Measurements from ENCODE around the gene SLC4A1. TPM values are rescaled to one million over a fixed set of nuclear protein-coding genes. Genes with fewer than 3 reads are reported as not detected.

SLC4A1 gene
- polyA plus RNA-seq, 1 experiment, result not detected

- H3K4me3 ChIP-seq (ENCODE audit: low read depth, low read length), result no peak overlapping the region
- ChIA-PET CTCF (interaction anchor here (1.4 kb wide), 1 partner anchor 54 kb away, joined by 3 read pairs; no protein-coding TSS in a partner anchor), POLR2A (no interaction called here)
- no peak for TF ChIP-seq CTCF (IDR thresholded peaks at IDR 0.05; ENCODE audit: insufficient read depth, low read depth, low read length)
- DNase-seq (ENCODE audit: low read depth), result no peak
- peaks cover 20% of the 10 kb centered on the region for H3K27me3 ChIP-seq (ENCODE audit: control insufficient read depth, insufficient read depth, low read length)
- no peaks in the 10 kb centered on the region for H3K36me3 ChIP-seq (ENCODE audit: control insufficient read depth, insufficient read depth, low read length)
These were observed 42.3 kb upstream of the SLC4A1 start for GRCh38 chr17:44310188-44310587.

DNA sequence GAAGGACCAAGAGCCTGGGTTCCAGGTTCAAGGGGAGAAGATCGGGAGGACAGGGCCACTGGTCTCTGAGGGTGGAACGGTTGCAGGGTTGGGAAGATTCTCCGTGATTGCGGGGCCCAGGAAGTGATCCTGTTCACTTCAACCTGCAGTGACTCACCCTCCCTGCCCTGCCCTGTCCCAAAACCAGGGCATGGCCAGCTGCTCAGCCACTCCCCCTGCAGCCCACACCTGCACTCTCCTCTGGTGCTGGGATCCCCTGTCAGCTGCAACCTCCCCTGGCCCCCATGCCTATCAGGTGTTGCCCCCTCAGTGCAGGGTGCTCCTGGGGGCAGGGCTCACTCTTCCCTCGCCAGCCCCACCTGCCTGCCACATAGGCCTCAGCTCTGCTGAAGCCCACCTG is 41.5 kb upstream of the SLC4A1 start:
- ChIA-PET POLR2A (no interaction called here), CTCF (interaction anchor here (1.2 kb wide), 1 partner anchor 9 kb away, joined by 3 read pairs; no protein-coding TSS in a partner anchor)
- peaks cover 15% of the 10 kb centered on the region for H3K27me3 ChIP-seq (ENCODE audit: control insufficient read depth, insufficient read depth, low read length)

DNA sequence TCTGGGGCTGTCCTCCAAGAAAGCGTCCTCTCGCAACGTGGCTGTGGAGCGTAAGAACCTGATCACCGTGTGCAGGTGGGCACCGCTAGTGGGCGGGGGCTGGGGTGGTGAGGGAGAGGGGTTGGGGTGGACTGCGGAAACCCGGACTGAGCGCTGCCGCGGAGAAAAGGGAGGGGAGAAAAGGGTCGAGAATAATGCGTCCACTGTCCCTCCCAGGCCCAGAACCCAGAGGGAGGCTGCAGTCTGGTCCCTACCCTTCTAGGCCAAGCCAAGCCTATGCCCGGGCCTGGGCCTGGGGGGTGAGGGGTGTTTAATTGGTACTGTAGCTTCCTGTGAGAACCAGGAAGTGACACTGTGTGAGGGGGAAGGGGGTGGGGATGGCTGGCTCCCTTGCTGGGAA is 40.9 kb upstream of the SLC4A1 start:
- Histone ChIP-seq H3K4me3 (ENCODE audit: low read depth, low read length) (peak overlapping the region; percentile 48), H3K36me3 (ENCODE audit: control insufficient read depth, insufficient read depth, low read length) (no peaks in the 10 kb centered on the region), H3K27me3 (ENCODE audit: control insufficient read depth, insufficient read depth, low read length) (peaks cover 9% of the 10 kb centered on the region)
- CTCF ChIA-PET, result interaction anchor here (0.8 to 1.2 kb wide), 3 partner anchors 9 to 87 kb away, joined by 3 to 7 read pairs (median 3); no protein-coding TSS in a partner anchor
- no peak for DNase-seq (ENCODE audit: low read depth)
- POLR2A ChIA-PET, result no interaction called here
- TF ChIP-seq CTCF (IDR thresholded peaks at IDR 0.05; ENCODE audit: insufficient read depth, low read depth, low read length), result no peak

More for the DNA sequence above, 41.5 kb upstream of the SLC4A1 start:
- TF ChIP-seq CTCF (IDR thresholded peaks at IDR 0.05; ENCODE audit: insufficient read depth, low read depth, low read length), result no peak
- no peak overlapping the region for H3K4me3 ChIP-seq (ENCODE audit: low read depth, low read length)
- H3K36me3 ChIP-seq (ENCODE audit: control insufficient read depth, insufficient read depth, low read length), result no peaks in the 10 kb centered on the region
- DNase-seq (ENCODE audit: low read depth), result no peak

- POLR2A ChIA-PET, result interaction anchor here (0.6 kb wide), 1 partner anchor 840 kb away, joined by 3 read pairs; the partner anchor contains the start of gene HEXIM1
- no peak for DNase-seq (ENCODE audit: low read depth)
- CTCF ChIA-PET, result interaction anchor here (0.8 to 1.2 kb wide), 3 partner anchors 8 to 87 kb away, joined by 3 to 7 read pairs (median 3); no protein-coding TSS in a partner anchor
- Histone ChIP-seq H3K27me3 (ENCODE audit: control insufficient read depth, insufficient read depth, low read length) (peaks cover 9% of the 10 kb centered on the region), H3K36me3 (ENCODE audit: control insufficient read depth, insufficient read depth, low read length) (no peaks in the 10 kb centered on the region), H3K4me3 (ENCODE audit: low read depth, low read length) (peak within 1 kb of the TSS; percentile 48)
- TF ChIP-seq CTCF (IDR thresholded peaks at IDR 0.05; ENCODE audit: insufficient read depth, low read depth, low read length), result no peak
These were observed 40.4 kb upstream of the SLC4A1 start, which contains the start of gene RUNDC3A for GRCh38 chr17:44308320-44308818. Gene RUNDC3A (plus strand): TSS chr17:44308601. CDS start chr17:44308833, 232 bp downstream.

DNA sequence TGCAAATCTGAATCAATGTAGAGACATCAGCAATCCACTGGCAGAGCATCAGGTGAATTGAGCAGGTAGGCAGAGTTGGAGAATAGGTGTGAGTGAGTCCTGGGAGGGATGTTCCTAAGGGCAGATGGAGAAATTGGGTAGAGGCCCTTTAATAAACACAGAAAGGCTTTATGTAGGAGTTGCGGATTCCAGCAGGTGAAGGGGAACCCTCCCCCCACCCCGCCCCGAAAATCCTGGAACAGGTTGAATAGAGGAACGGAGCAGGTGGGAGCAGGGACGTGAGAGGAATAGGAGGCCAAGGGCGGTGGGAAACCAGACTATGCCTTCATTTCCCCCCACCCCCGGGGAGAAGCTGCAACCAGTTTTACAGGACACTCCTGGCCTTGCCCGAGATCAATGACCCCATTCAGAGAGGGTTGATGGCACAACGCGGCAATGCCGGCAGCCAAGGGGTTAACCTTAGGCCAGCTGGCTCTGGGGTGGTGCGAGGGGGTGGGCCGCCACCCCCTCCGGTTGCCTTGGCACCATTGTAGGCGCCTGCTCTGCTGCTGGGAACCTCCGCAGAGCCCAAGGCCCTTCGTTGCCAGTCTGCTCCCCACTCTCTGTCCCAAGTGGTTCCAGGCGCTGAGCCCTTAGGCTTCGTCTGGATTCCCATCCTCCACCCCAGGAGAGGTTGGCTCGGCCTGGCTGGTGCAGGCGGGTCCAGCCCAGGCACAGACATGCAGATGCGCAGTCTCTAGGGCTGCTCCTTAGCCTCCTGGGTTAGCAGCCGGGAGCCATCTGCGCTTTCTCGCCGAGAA is 39.7 kb upstream of the SLC4A1 start:
- ChIA-PET POLR2A (interaction anchor here (0.6 kb wide), 1 partner anchor 840 kb away, joined by 3 read pairs; the partner anchor contains the start of gene HEXIM1), CTCF (interaction anchor here (0.8 to 1.0 kb wide), 2 partner anchors 23 to 86 kb away, joined by 3 to 7 read pairs; no protein-coding TSS in a partner anchor)
- Histone ChIP-seq H3K36me3 (ENCODE audit: control insufficient read depth, insufficient read depth, low read length) (no peaks in the 10 kb centered on the region), H3K27me3 (ENCODE audit: control insufficient read depth, insufficient read depth, low read length) (peaks cover 9% of the 10 kb centered on the region), H3K4me3 (ENCODE audit: low read depth, low read length) (peak overlapping the region; percentile 48)
- no peak for TF ChIP-seq CTCF (IDR thresholded peaks at IDR 0.05; ENCODE audit: insufficient read depth, low read depth, low read length)
- no peak for DNase-seq (ENCODE audit: low read depth)

Data from BJ (cell line).